NB4 (cell line): ENCODE measurements around the gene CHMP3.

Experiments
- DNase-seq: peaks from one replicate; pipeline ENCODE4 v3.0.0; 2010; ENCODE audit warnings: low read depth
- H3K4me3 ChIP-seq: one replicate; pipeline ENCODE4 v1.5.1; 2011; ENCODE audit warnings: mild to moderate bottlenecking, low read depth, low read length, moderate library complexity
- MYC ChIP-seq: IDR thresholded peaks from 2 replicates; pipeline ENCODE4 v1.6.1; 2011; ENCODE audit warnings: low read depth, low read length
- POLR2A ChIP-seq: IDR thresholded peaks from 2 replicates; pipeline ENCODE4 v1.6.1; 2011; ENCODE audit warnings: mild to moderate bottlenecking; ENCODE audit not compliant: insufficient read length; ENCODE audit errors: extremely low read depth
- TF ChIP-seq, protein P1 (sequence below): IDR thresholded peaks from one replicate; pipeline ENCODE4 v1.5.1; 2012; ENCODE audit warnings: low read depth, low read length
- TF ChIP-seq, protein P2 (sequence below): IDR thresholded peaks from 2 replicates; pipeline ENCODE4 v1.6.1; 2011; ENCODE audit warnings: low read depth, low read length

The CHMP3 gene

DNA sequence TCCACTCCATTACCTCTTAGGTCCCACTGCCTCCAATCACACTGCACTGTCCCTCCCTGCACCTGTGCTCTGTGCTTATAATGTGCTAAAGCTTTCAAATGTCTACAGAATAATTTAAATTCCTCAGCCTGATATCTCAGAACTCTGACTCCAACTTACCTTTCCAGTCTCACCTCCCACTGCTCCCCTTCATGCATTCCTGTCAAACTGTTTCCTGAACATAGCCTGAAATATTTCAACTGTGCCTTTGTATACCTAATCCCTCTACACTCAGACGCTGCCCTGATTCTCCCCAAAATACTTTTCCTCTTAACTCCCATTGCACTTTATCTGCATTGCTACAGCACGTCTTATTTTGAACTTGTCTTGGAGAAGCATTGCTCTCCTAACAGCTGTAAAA lies 40.5 kb downstream of the CHMP3 start:
- TF ChIP-seq, protein P1, sequence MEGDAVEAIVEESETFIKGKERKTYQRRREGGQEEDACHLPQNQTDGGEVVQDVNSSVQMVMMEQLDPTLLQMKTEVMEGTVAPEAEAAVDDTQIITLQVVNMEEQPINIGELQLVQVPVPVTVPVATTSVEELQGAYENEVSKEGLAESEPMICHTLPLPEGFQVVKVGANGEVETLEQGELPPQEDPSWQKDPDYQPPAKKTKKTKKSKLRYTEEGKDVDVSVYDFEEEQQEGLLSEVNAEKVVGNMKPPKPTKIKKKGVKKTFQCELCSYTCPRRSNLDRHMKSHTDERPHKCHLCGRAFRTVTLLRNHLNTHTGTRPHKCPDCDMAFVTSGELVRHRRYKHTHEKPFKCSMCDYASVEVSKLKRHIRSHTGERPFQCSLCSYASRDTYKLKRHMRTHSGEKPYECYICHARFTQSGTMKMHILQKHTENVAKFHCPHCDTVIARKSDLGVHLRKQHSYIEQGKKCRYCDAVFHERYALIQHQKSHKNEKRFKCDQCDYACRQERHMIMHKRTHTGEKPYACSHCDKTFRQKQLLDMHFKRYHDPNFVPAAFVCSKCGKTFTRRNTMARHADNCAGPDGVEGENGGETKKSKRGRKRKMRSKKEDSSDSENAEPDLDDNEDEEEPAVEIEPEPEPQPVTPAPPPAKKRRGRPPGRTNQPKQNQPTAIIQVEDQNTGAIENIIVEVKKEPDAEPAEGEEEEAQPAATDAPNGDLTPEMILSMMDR: no peak
- TF ChIP-seq POLR2A (no peak), MYC (no peak)
- TF ChIP-seq, protein P2, sequence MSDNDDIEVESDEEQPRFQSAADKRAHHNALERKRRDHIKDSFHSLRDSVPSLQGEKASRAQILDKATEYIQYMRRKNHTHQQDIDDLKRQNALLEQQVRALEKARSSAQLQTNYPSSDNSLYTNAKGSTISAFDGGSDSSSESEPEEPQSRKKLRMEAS: no peak

DNA sequence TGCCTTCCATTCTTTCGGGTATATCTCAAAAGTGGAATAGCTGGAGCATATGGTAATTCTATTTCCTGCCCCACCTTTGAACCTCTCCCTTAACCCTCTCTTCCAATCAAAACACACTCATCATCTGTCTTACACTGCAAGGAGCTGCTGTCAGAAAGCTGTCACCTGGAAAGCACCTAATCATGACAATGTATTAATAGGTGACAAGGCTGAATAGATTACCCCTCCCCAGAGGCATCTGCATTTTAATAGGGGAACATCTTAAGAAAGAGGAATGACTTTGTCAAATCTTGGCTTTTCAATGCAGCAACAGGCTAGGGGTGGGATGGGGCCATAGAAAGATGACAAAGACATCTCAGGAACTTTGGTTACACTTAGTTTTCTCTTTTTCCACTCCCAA lies 41.3 kb downstream of the CHMP3 start:
- no peak for DNase-seq
- TF ChIP-seq, protein P2: no peak
- no peak for TF ChIP-seq MYC
- TF ChIP-seq, protein P1: no peak
- no peak for TF ChIP-seq POLR2A
- no peak overlapping the region for H3K4me3 ChIP-seq

More for the DNA sequence above, 40.5 kb downstream of the CHMP3 start:
- no peak overlapping the region for H3K4me3 ChIP-seq
- DNase-seq: no peak

DNA sequence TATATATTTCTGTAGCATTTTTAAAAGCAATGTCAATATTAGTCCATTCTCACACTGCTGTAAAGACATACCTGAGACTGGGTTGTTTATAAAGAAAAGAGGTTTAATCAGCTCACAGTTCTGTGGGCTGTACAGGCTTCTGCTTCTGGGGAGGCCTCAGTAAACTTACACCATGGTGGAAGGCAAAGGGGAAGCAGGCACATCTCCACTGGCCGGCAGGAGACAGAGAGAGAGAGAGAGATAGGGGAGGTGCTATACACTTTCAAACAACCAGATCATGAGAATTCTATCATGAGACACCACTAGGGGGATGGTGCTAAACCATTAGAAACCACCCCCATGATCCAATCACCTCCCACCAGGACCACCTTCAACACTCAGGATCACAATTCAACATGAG lies 43.1 kb downstream of the CHMP3 start:
- TF ChIP-seq, protein P1: no peak
- no peak for TF ChIP-seq MYC
- TF ChIP-seq, protein P2: no peak
- H3K4me3 ChIP-seq: no peak overlapping the region
- peak; percentile 19 for DNase-seq

DNA sequence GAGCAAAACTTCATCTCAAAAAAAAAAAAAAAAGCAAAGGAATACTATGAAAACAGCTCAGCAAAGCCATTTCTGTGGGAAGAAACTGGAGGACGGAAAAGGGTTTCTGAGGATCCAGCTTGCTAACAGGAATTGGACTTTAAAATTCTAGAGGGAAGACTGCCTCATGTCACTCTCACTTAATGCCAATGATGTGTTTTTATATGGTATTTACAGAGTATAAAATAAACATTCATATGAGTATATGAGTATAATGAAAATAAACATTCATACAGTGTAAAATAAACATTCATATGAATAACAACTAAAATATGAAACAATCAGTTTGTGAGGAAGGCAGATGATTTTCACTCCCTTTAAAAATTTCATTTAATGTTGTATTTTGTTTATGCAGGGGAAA lies 43.9 kb downstream of the CHMP3 start:
- TF ChIP-seq MYC (no peak), POLR2A (no peak)
- TF ChIP-seq, protein P2: no peak
- TF ChIP-seq, protein P1: no peak
- DNase-seq: no peak
- no peak overlapping the region for H3K4me3 ChIP-seq

DNA sequence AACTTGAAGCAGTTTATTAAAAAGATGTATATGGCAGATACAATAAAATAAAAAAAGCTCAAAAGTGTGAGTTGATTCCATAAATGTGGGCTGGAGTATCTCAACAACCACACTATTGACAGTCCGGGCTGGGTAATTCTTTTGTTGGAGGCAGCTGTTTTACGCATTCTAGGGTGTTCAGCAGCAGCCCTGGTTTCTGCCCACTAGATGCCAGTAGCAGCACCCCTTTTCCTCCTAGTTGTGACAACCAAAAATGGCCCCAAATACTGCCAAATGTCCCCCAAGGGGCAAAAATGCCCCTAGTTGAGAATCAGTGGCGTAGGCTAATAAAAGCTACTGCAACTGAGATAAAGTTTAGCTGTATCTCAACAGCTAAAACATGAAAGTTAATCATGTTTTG lies 44.8 kb downstream of the CHMP3 start:
- TF ChIP-seq POLR2A (no peak), MYC (no peak)
- TF ChIP-seq, protein P2: no peak
- TF ChIP-seq, protein P1: peak; percentile 50
- H3K4me3 ChIP-seq: no peak overlapping the region
- peak; percentile 50 for DNase-seq
